ENCODE data around the gene SNCAIP.

The SNCAIP gene

DNA sequence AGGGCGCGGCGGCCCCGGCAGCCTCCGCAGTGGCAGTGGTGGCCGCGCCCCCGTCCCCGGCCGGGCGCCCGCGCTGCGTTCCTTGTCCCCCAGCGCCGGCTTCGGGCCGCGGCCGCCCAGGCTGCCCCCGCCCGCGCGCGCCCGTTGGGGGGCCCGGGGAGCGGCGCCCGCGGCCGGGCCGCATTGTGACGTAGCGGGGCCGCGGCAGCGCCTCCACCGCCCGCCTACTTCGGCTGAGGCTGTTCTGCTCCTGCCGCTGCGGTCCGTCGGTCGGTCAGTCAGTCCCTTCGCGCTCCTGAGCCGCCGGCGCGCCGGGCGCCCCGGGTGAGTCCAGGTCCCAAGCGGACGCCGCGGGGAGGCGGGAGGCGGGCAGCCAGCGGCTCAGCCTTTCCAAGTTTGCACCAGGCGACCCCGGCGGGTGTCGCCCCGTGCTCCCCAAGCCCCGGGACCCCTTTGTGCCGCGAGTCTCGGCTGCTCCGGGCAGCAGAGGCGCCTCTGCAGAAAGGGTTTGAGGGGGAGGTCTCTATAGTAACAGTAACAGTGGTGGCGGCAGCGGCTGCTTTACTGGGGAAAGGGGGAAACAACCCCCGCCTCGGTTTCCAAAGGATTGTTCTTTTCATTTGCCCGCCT, at the start of gene SNCAIP:
SNCAIP (plus strand) TSS at position 277 of the 630 bp plus-strand sequence. CDS start 78,898 bp downstream, outside the sequence.
- no peak for DNase-seq (ENCODE audit: low read depth)

DNA sequence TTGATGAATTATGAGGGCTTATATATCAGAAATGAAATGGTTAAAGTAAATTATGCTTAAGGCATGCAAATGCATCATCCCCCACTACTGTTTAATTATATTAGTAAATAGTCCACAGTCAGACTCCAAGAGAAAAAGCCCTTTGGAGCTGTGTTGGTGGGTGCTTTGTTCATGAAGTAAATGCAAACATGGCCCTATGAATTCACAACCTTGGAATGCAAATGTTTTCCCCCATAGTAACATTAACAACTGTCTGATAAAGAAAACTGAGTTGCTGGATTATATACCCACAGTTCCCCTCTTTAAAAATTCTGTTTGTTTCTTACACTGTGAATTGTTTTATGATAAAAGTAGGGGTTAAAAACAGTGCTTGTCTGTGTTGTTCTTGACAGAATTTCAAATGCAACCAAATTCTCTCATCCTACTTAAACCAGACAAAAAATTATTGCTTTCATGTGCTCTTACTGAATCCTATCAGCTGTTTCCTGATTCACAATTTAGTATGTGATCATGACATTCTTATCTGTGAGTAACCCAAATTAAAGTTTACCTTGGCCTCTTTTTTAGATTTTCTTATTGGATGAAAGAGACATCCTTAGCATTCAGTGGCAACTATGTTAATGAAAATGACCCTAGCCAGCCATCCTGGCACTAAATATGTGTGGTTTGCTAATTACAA, 48.5 kb upstream of the SNCAIP start:
- no peak for DNase-seq (ENCODE audit: low read depth)

DNA sequence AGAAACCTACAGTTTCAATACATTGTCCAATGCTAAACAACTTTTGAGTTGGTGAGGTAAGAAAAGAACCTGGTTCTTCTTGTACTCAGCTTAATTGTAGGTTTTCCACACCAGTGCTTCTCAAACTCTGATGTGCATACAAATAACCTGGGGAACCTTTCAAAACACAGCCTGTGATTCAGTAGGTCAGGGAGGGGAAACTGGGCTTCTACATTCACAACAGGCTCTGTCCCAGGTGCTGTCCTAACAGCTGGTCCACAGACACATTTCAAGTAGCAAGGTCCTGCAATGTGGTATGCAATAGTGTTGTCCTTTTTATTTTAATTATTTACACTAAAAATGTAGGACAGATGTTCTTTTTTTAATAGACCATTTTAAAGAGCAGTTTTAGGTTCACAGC, 47.4 kb upstream of the SNCAIP start:
- no peak for DNase-seq (ENCODE audit: low read depth)

DNA sequence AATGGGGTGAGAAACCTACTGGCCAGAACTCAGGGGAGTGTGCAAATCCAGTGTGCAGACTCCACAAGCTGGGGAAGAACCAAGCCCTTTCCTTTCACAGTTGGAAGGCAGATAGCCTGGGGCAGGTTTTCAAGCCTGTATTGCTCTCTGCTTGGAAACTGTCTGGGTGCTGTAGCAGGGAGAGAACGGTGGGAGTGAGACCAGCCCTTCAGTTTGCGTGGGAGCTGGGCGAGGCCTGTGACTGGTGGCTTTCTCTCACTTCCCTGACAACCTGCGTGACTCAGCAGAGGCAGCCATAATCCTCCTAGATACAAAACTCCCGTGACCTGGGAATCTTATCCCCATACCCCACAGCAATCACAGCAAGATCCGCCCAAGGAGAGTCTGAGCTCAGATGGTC, 44.9 kb upstream of the SNCAIP start:
- no peak for DNase-seq (ENCODE audit: low read depth)

DNA sequence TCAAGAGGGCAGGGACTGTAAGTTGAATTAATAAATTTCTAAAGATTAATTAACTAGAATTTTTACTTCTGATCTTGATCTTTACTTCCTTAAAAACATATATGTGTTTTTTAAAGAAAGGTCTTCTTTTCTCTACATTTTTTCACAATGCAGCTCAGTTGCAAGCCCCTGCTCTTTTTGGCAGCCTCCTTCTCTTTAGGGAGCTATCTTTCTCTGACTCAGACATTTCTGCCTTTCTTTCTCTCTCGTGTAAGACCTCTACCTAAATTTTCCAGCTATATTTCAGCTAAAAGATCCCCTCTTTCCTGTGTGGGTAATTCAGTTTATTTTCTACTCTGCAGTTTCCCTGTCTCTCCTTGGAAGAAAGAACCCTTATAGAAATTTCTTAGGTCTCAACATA, 38.3 kb upstream of the SNCAIP start:
- no peak for DNase-seq (ENCODE audit: low read depth)

DNA sequence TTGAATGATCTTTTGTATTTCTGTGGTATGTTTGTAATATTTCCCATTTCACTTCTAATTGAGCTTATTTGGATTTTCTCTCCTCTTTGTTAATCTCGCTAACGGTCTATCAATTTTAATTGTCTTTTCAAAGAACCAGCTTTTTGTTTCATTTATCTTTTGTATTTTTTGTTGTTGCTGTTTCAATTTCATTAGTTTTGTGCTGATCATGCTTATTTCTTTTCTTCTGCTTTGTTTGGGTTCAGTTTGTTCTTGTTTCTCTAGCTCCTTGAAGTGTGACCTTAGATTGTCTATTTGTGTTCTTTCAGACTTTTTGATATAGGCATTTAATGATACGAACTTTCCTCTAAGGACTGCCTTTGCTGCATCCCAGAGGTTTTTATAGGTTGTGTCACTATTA, 28.4 kb upstream of the SNCAIP start:
- DNase-seq (ENCODE audit: low read depth), result no peak

DNA sequence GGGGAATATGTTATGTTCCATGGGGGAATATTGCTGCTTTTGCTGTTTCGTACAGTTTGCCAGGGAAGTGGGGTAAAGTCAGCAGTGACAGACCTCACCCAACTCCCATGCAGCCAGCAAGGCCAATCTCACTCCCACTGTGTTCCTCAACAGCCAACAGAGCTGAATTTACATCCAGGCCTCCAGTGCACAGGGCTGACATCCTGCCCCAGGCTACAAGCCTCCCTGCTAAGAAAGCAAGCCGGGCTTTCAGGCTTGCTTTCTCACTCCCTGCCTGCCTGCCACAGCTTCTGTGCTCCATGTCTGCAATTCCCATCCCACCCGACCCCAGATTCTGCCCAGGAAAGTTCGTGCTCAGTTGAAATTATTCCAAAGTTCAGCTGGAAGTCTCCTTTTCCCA, 25.5 kb upstream of the SNCAIP start:
- no peak for DNase-seq (ENCODE audit: low read depth)

DNA sequence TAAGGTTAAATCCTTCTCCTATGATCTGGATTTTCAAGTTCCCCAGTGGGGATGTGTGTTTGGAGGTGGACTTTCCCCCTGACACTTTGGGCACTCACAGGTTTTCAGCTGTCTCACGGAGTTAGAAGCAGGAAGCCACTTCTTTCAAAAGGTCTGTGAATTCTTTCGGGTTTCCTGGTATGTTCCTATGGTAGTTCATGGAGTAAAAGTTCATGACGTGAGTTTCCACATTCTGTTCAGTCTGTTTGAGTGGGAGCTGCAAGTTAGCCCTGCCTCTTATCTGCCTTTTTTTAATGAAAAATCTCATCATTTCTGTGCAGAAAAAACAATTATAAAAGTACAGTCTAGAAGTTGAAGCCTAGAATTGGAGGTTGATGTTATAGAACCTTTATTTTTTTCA, 24.9 kb upstream of the SNCAIP start:
- DNase-seq (ENCODE audit: low read depth), result no peak

DNA sequence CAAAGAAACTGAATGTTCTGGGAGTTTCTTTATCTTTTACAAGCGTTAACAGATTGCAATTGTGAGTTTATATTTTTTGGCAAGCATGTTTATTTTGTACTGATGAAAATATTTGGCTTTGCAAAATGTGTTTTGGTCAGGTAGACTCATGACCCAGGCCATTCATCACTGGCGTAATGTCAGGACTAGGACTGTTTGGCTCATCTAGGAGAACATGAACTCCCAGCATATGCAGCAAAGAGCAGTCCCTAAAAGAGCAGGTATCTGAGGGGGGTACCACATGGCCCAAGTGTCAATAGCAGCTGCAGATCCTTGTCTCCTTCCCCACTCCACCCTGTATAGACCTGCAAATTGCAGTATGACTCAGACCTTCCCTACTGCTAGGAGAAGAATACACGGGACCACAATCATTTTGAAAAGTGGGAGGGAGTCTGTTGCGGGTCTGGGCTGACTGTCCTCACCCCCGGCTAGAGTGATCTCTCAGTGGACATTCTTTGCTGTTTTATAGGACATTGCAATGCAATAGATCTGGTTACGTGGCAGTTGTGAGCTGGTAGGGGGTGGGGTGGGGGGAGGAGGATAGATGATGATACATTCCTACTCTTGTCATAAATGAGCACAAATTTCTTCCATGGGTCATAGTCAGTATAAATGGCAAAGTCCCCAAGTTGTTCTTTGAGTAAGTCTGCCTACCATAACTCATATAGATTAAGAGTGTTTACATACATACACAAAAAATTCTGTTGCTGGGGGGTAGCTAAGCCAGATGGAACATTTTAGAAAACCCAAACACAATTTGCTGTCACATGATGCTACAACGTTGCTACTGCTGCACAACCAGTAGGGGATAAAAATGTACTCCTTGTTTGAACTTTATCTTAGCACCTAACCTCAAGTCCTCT, 20.8 kb upstream of the SNCAIP start:
- no peak for DNase-seq (ENCODE audit: low read depth)

DNA sequence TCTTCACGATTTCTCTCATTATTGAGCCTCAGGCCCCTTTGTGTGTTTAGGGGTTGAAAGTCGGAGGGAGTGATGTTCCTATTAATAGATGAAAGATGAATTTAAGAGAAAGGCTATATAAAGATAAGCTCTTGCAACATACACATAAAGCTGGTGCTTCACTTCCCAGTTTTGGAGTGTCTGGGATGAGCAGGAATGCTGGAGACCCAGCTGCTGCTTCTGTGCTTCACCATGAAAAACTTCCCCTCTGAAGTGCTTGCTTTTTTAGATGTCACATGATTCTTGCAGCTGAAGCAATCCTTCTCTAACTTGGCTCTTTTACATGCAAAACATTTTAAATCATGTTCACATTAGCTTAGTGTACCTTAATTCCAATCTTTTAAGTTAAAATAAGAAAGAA, 19.7 kb upstream of the SNCAIP start:
- DNase-seq (ENCODE audit: low read depth), result no peak

DNA sequence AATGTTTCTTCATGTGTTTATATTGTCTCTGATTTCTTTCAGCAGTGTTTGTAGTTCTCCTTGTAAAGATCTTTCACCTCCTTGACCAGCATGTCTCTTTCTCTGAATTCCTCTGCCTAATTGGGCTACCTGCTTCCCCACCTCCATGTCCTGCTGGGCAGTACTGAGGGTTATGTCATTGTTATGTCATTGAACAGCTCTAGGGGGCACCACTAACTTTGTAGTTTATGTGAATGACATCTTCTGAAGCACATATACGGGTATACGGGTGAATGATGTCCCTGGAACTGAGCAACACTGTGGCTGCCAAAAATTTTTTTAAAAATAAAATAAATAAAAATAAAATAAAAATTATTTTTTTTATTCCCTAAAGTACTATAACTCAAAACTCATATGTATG, 16.9 kb upstream of the SNCAIP start:
- no peak for DNase-seq (ENCODE audit: low read depth)

DNA sequence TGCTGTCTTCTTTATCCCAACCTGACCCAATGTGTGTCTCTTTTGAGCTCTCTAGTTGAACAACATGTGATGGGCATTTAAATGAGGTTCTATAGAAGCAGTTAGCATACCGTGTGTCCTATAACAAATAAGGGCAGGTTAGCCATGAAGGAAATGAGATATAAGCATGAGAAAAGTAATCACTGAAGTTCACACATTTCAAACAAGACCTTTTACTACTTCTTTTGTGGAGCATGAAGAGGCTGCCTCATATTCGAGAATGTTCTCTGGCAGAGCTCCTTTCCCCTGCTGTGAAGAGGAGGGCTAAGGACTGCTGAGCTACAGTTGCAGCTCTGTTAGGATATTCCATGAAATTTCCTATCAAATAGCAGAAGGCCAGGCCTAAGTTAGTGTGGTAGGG, 15.2 kb upstream of the SNCAIP start:
- DNase-seq (ENCODE audit: low read depth), result no peak

DNA sequence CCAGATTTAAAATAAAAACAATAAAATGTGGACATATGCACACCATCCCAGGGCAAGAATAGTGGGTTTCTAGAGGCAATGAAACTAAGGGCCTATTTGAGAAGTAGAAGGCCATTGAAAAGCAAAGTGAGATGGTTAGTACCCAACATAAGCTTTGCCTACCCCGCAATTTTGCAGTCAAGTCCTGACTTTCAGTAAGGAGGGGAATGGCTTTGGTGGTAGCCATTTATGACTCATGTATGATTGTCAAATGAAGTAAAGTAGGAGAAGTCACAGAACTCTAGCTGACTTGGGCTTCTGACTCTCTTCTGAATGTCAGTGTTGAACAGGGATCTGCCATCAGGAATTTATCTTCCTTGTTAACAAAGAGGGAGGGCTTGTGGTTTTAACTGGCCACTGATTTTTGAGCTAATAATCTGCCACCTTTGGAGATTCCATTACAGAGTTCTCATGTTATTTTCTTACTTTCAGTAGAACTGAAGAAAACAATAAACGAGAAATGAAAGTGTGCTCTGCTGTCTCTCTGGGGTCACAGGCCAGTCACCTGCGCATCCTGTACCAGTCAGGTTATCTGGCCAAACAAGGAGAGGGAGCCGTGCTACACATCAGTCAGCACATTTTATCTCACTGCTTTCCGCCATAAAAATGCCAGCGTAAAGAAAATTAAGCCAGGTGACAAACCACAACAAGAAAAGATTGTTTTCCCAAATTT, 14.3 kb upstream of the SNCAIP start:
- DNase-seq (ENCODE audit: low read depth), result no peak

DNA sequence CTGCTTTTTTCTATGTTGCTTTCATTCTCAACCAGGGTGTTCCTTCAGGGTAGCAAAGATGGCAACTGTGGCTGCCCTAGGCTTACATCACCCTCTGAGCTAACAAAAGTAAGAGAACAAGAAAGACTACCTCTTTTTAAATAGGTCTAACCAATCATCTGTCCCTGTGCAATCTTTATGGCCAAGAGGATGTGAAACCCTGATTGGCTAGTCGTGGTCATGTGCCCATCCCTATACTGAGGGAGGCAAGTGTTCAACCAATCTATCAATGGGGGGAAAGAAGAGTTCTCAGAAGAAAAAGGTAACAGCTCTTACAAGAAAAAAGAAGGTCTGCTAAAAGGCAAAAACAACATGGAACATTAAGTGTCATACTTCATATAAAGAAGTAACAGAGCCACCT, 11.7 kb upstream of the SNCAIP start:
- DNase-seq (ENCODE audit: low read depth), result no peak

DNA sequence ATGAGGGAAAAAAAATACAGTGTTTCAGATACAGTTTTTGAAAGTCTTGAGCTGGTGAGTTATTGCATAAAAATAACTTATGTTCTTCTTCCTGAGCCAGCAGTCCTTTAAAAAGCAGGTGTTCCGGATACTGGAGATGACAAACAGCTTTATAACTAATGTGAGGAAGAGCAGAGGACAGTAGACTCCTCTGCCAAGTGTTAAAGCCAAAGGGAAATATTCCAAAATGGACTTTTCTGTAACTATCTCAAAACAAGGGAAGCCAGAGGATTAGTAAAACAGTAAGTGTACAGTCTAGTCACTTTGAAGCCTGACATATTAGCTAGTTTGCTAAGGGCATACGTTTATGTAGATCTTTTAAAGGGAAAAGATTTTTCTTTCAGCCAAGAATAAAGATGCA, 11.0 kb upstream of the SNCAIP start:
- no peak for DNase-seq (ENCODE audit: low read depth)

DNA sequence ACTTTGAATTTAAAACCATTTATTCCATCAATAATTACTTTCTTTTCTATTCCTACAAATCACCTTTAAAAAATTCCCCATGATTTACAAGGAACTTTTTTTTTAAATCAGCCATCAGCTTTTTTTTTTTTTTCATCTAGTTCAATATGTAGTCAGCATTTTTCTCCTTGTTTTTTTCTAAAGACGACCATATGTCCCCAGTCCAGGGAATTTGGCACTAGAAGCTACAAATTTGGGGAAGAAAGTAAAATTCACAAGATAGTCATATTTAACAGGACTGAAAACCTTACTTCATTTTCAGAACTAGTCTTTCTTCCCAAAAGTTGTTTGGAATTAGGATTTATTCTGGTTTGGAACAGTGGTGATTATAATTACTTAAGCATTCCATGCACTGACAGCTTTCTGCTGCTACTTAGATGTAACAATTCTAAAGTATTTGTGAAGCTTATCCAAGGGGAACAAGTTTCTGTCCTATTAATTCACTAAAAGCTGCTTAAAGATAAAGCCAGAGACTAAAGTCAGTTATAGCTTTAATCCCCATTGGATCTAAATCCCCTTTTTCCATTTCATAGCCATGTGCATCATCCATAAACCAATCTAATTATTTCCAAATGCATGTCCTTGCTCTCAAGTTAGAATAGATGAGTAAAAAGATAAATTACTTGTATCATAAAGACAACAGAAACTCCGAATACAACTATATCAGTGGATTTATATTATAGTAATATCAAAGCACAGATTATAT, 7.4 kb upstream of the SNCAIP start:
- no peak for DNase-seq (ENCODE audit: low read depth)

DNA sequence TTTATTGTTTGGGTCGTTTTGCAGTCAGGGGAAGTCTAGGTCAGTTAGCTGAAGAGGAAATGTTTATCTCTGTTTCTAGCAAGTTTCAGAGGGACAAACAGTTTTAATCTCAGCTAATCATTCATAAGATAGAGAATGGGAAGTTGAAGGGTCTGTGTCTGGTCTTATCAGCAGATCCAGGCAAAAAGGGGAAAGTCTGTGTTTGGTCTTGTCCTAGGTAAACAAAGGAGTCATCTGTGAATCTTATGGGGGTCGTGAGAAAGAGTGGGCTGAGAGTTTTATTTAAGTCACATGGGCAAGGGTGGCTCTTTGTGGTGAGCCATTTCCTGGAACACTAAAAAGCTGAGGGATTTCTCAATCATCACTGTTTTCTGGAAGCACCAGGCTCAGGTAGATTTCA, 5.6 kb upstream of the SNCAIP start:
- no peak for DNase-seq (ENCODE audit: low read depth)

DNA sequence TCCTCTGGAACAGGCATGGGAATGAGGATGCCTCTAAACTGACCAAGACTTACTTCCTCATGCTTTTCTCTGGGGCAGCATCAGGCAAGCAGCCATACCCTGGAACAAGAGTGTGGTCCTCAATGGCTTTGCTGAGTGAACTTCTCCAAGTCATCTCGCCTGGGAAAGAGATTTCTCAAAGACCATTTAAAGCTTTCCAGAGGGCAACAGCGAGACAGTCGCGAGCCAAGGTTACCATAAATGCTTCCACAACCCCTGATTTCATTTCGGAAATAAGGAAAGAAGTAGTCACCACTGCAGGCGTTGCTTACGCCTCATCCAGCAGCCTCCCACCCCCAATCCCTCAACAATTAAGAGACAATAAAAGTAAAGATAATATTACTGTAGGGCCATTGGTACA, 1.1 kb upstream of the SNCAIP start:
- no peak for DNase-seq (ENCODE audit: low read depth)

DNA sequence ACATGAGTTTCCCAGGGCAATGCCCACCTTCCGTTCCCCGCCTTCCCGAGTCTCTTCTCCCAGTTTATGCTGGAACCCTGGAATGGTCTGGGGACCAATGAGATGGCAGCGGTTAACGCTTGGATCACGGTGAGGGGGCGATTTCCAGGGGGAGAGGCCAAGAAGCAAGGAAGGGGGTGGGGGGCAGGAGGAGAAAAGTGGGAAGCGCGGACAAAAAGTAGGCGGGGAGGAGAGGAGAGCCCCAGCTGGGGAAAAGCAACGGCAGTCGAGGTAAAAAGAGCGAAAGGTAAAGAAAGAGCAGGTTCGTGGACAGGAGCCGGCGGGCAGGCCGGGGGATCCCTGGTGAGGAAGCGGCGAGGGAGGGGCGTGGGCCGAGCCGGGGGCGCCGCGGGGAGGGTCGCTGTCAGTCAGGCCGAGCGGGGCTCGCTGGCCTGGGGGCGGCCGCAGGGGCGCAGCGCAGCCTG, 508 bp upstream of the SNCAIP start:
- DNase-seq (ENCODE audit: low read depth), result no peak

DNA sequence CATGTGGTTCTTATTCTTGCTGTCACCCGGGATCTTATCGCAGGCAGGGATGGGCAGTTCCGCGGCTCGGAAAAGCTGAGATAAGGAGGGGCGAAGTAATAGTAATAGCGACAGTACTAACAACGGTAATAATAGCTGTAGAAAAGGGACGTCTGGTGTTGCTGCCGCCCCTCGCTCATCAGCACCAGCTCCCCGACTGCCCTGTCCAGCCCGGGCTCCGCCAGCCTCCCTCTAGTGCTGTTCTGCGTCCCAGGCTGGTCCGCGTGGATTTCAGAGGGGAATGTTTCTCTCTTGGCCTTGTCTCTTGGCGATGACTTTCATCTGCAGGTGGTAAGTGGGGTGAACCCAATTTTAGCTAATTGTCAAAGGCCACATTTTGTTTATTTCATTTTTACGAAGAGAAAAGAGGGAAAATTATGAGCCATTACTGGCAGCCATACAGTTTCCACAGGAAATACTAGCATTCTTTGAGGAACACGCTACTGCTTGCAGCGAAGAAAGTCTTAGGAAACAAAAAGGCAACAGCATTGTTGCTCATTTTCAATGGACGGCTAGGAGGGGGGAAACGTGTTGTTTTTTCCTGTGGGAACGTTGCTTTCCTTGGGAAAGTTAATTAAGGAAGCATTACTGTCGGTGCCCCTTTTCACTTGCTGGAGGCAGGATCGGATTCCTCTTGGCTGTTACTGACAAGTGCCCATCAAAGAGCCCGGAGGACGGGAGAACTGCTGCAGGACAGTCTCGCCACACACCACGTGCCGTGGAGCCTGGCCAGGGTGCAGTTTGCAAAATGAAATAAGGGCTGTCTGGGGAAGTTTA, 762 bp downstream of the SNCAIP start:
- DNase-seq (ENCODE audit: low read depth), result no peak

DNA sequence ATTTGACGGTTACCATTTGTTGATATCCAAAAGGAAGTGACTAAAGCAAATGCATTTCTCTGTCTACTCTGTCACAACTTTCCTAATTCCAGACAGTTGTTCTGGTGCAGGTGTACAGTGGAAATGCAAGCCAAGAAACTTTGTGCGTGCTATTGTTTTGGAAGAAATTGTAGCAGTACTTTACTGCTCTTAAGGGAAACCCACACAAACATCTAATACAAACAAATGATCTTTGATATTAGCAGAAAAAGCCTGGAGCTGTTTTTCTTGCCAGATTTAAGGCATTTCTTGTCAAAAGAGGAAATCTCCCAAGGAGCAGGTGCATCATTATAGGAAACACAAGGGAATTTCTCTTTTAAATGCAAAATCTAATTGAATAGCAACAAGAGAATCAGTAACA, 2.0 kb downstream of the SNCAIP start:
- no peak for DNase-seq (ENCODE audit: low read depth)

Measured in stimulated activated CD8-positive, alpha-beta memory T cell treated with anti-CD3 and anti-CD28 coated beads, Interleukin-12 subunit alpha, Interleukin-12 subunit beta, amount 100 ng/mL, for 1 hour (primary cell).